Measurements from ENCODE around the gene PDP2.

The PDP2 gene

GRCh38 chr16:66878067-66878466, 2.2 kb upstream of the PDP2 start:
- TF ChIP-seq REST (IDR thresholded peaks at IDR 0.05; ENCODE audit: insufficient read depth in 1 of 2, low read depth in 2 of 2, low read length in 2 of 2) (no peak), FOXP2 (optimal IDR thresholded peaks at IDR 0.05; ENCODE audit: borderline replicate concordance, extremely low read depth, extremely low read length, insufficient read depth) (no peak), POLR2AphosphoS5 (IDR thresholded peaks at IDR 0.05; ENCODE audit: low read depth, low read length) (no peak), TAF1 (IDR thresholded peaks at IDR 0.05; ENCODE audit: borderline replicate concordance, insufficient read depth, low read length) (no peak), SIN3A (IDR thresholded peaks at IDR 0.05; ENCODE audit: borderline replicate concordance, insufficient read depth, low read length) (no peak)

- TF ChIP-seq POLR2AphosphoS5 (IDR thresholded peaks at IDR 0.05; ENCODE audit: low read depth, low read length) (no peak; the same call in 1 of the 2 replicates), TAF1 (IDR thresholded peaks at IDR 0.05; ENCODE audit: borderline replicate concordance, insufficient read depth, low read length) (no peak), SIN3A (IDR thresholded peaks at IDR 0.05; ENCODE audit: borderline replicate concordance, insufficient read depth, low read length) (no peak), REST (IDR thresholded peaks at IDR 0.05; ENCODE audit: insufficient read depth in 1 of 2, low read depth in 2 of 2, low read length in 2 of 2) (no peak), FOXP2 (optimal IDR thresholded peaks at IDR 0.05; ENCODE audit: borderline replicate concordance, extremely low read depth, extremely low read length, insufficient read depth) (no peak)
These were observed 701 bp downstream of the PDP2 start for GRCh38 chr16:66881014-66881417.

DNA sequence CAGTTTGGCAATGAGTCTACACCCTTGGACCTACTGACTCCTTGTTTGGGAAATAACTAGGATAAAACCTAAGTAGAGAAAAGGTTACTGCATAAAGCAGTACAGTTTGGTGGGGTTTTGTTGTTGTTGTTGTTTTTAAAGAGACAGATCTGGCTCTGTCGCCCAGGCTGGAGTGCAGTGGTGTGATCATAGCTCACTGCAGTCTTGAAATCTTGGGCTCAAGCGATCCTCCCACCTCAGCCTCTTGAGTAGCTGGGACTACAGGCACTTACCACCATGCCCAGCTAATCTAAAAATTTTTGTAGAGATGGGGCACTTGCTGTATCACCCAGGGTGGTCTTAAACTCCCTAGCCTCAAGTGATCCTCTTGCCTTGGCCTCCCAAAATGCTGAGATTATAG, 1.2 kb downstream of the PDP2 start:
- TF ChIP-seq SIN3A (IDR thresholded peaks at IDR 0.05; ENCODE audit: borderline replicate concordance, insufficient read depth, low read length) = no peak
- no peak for TF ChIP-seq TAF1 (IDR thresholded peaks at IDR 0.05; ENCODE audit: borderline replicate concordance, insufficient read depth, low read length)
- TF ChIP-seq REST (IDR thresholded peaks at IDR 0.05; ENCODE audit: insufficient read depth in 1 of 2, low read depth in 2 of 2, low read length in 2 of 2) = no peak
- TF ChIP-seq POLR2AphosphoS5 (IDR thresholded peaks at IDR 0.05; ENCODE audit: low read depth, low read length) = no peak
- no peak for TF ChIP-seq FOXP2 (optimal IDR thresholded peaks at IDR 0.05; ENCODE audit: borderline replicate concordance, extremely low read depth, extremely low read length, insufficient read depth)

- TF ChIP-seq POLR2AphosphoS5 (IDR thresholded peaks at IDR 0.05; ENCODE audit: low read depth, low read length) (no peak), SIN3A (IDR thresholded peaks at IDR 0.05; ENCODE audit: borderline replicate concordance, insufficient read depth, low read length) (no peak), TAF1 (IDR thresholded peaks at IDR 0.05; ENCODE audit: borderline replicate concordance, insufficient read depth, low read length) (no peak), FOXP2 (optimal IDR thresholded peaks at IDR 0.05; ENCODE audit: borderline replicate concordance, extremely low read depth, extremely low read length, insufficient read depth) (no peak), REST (IDR thresholded peaks at IDR 0.05; ENCODE audit: insufficient read depth in 1 of 2, low read depth in 2 of 2, low read length in 2 of 2) (no peak)
These were observed 1.7 kb downstream of the PDP2 start for GRCh38 chr16:66881964-66882508.

Data from PFSK-1 (cell line).